CD14-positive monocyte (primary cell): ENCODE measurements around the gene HCRT. TPM values are rescaled to one million over a fixed set of nuclear protein-coding genes. Genes with fewer than 3 reads are reported as not detected.

Source experiments
- DNase-seq, 3 donors: peaks; one replicate each; pipeline ENCODE4 v3.0.0-alpha.2; 2011 to 2022
- H2AFZ ChIP-seq: 2 replicates; pipeline ENCODE4 v1.6.0; 2012; ENCODE audit warnings: mild to moderate bottlenecking, low read depth, low read length, inconsistent platforms; ENCODE audit not compliant: insufficient read depth, poor library complexity, severe bottlenecking
- H3K27ac ChIP-seq, 2 donors: 1 replicate in 1 of 2; 2 replicates in 1 of 2; pipeline ENCODE4 v1.5.1; 2012 to 2013; ENCODE audit warnings: low read length in 2 of 2, control low read depth in 1 of 2, inconsistent platforms in 1 of 2, low read depth in 1 of 2, mild to moderate bottlenecking in 1 of 2
- H3K27me3 ChIP-seq, 2 donors: one replicate each; pipeline versions ENCODE4 v1.6.0 to v1.6.1; 2011 to 2013; ENCODE audit warnings: low read length in 2 of 2; ENCODE audit not compliant: control insufficient read depth in 2 of 2, insufficient read depth in 2 of 2
- H3K36me3 ChIP-seq, 2 donors: replicated peaks in 1 of 2; 1 replicate in 1 of 2; 2 replicates in 1 of 2; pipeline versions ENCODE4 v1.5.1 to v1.6.1; 2012 to 2013; ENCODE audit warnings: low read length in 2 of 2, control low read depth in 1 of 2, inconsistent platforms in 1 of 2, mild to moderate bottlenecking in 1 of 2; ENCODE audit not compliant: insufficient read depth in 2 of 2, control insufficient read depth in 1 of 2
- H3K4me1 ChIP-seq, 2 donors: 1 replicate in 1 of 2; 2 replicates in 1 of 2; pipeline versions ENCODE4 v1.5.1 to v1.6.1; 2012 to 2013; ENCODE audit warnings: low read length in 2 of 2, control low read depth in 1 of 2, inconsistent platforms in 1 of 2, mild to moderate bottlenecking in 1 of 2, moderate library complexity in 1 of 2; ENCODE audit not compliant: insufficient read depth in 2 of 2, control insufficient read depth in 1 of 2
- H3K4me2 ChIP-seq: replicated peaks from 2 replicates; pipeline ENCODE3; 2012; ENCODE audit warnings: low read length, moderate library complexity, mild to moderate bottlenecking; ENCODE audit not compliant: poor library complexity, severe bottlenecking; ENCODE audit errors: extremely low read depth
- H3K4me3 ChIP-seq, 3 experiments: fragments of 200-600 bp in 1 of 3; sonication (generic) in 1 of 3; replicated peaks in 1 of 3; 1 replicate in 2 of 3; 2 replicates in 1 of 3; pipeline ENCODE4 v1.5.1; 2011 to 2013; ENCODE audit warnings: low read length in 3 of 3, mild to moderate bottlenecking in 3 of 3, control low read depth in 2 of 3, low read depth in 2 of 3, inconsistent platforms in 1 of 3, moderate library complexity in 1 of 3
- H3K79me2 ChIP-seq: 2 replicates; pipeline ENCODE4 v1.6.0; 2012; ENCODE audit warnings: mild to moderate bottlenecking, control low read depth, inconsistent platforms, low read length, moderate library complexity; ENCODE audit not compliant: insufficient read depth
- H3K9ac ChIP-seq: 2 replicates; pipeline ENCODE4 v1.6.0; 2017; ENCODE audit warnings: low read length, mild to moderate bottlenecking; ENCODE audit not compliant: insufficient read depth, poor library complexity, severe bottlenecking
- H3K9me3 ChIP-seq, 2 donors: replicated peaks in 1 of 2; 1 replicate in 1 of 2; 2 replicates in 1 of 2; pipeline versions ENCODE4 v1.5.1 to v1.6.1; 2012 to 2013; ENCODE audit warnings: low read length in 2 of 2, control low read depth in 1 of 2; ENCODE audit not compliant: control insufficient read depth in 1 of 2, insufficient read depth in 1 of 2
- H4K20me1 ChIP-seq: 2 replicates; pipeline ENCODE4 v1.6.0; 2012; ENCODE audit warnings: mild to moderate bottlenecking, low read length, control low read depth, moderate library complexity; ENCODE audit not compliant: insufficient read depth
- H3K27ac Mint-ChIP-seq, 7 donors: one replicate each; pipeline ENCODE4 v1.8.0; 2020; ENCODE audit warnings: mild to moderate bottlenecking in 7 of 7, mixed read lengths in 7 of 7, moderate library complexity in 6 of 7, inconsistent platforms in 2 of 7
- H3K27me3 Mint-ChIP-seq, 3 donors: one replicate each; pipeline ENCODE4 v1.8.0; 2021 to 2022; ENCODE audit warnings: low read depth in 3 of 3, mild to moderate bottlenecking in 3 of 3, mixed read lengths in 3 of 3, moderate library complexity in 3 of 3, inconsistent platforms in 1 of 3
- H3K36me3 Mint-ChIP-seq, 2 donors: one replicate each; pipeline ENCODE4 v1.8.0; 2020; ENCODE audit warnings: mixed read lengths in 2 of 2, inconsistent platforms in 1 of 2, mild to moderate bottlenecking in 1 of 2
- H3K4me1 Mint-ChIP-seq: one replicate; pipeline ENCODE4 v1.8.0; 2020; ENCODE audit warnings: mild to moderate bottlenecking, mixed read lengths
- H3K4me3 Mint-ChIP-seq, 2 donors: one replicate each; pipeline ENCODE4 v1.8.0; 2020; ENCODE audit warnings: mild to moderate bottlenecking in 2 of 2, mixed read lengths in 2 of 2, moderate library complexity in 1 of 2
- H3K9me3 Mint-ChIP-seq, 7 donors: one replicate each; pipeline ENCODE4 v1.8.0; 2020 to 2022; ENCODE audit warnings: mixed read lengths in 7 of 7, mild to moderate bottlenecking in 6 of 7, moderate library complexity in 6 of 7, inconsistent platforms in 2 of 7
- CTCF ChIP-seq: fragments of 200-600 bp; IDR thresholded peaks from one replicate; pipeline ENCODE4 v1.8.0; 2022; ENCODE audit warnings: antibody characterized with exemption, mild to moderate bottlenecking
- WGBS: methylation state at CpG from one replicate; pipeline ENCODE4 v1.1.5; 2013; ENCODE audit warnings: missing lambda C conversion rate; ENCODE audit not compliant: insufficient coverage; 5-methylcytosine and 5-hydroxymethylcytosine counted together
- intact Hi-C, 2 donors: fragments of 100-400 bp; cut with micrococcal nuclease; formaldehyde crosslinking; loops; one replicate each; pipeline versions ENCODE4 v1.15.0 to v1.15.1; 2023
- polyA plus RNA-seq, 3 donors: library from polyadenylated mRNA; depleted of rRNA in 1 of 3; unstranded in 2 of 3; stranded (reverse) in 1 of 3; fragments of 300-500 nt in 2 of 3; fragments of >200 nt in 1 of 3; fragmentation: Illumina TruSeq in 2 of 3; gene quantifications; 1 replicate in 2 of 3; 2 replicates in 1 of 3; pipeline ENCODE4 v1.2.3, GENCODE V29; 2012 to 2021

The HCRT gene
- polyA plus RNA-seq, 3 donors, result not detected

- Histone ChIP-seq H3K27me3 (peaks cover 8 to 39% of the 10 kb centered on the region in 2 donors), H3K4me2 (peak overlapping the region; percentile 77), H3K79me2 (no peaks in the 10 kb centered on the region), H3K4me1 (peaks cover 55 to 61% of the 10 kb centered on the region in 2 donors), H3K9ac (no peak overlapping the region), H3K9me3 (peaks cover 0 to 14% of the 10 kb centered on the region in 2 donors), H3K36me3 (no peaks in the 10 kb centered on the region), H3K27ac (no peak overlapping the region), H4K20me1 (peaks cover 3% of the 10 kb centered on the region), H3K4me3 (peak overlapping the region in 1 of 3 experiments; percentile 71), H2AFZ (peak overlapping the region; percentile 30)
- 1% methylated on average over 27 of the region's 33 CpGs for WGBS
- peaks cover 36 to 44% (median 38%) of the 10 kb centered on the region in 3 donors for H3K27me3 Mint-ChIP-seq
- H3K36me3 Mint-ChIP-seq, result peaks cover 0 to 3% of the 10 kb centered on the region in 2 donors
- peak overlapping the region in 1 of 2 donors; percentile 82 for H3K4me3 Mint-ChIP-seq
- intact Hi-C loops, result loop anchor here in 1 of 2 donors (10.0 kb wide), 1 partner anchor 156 kb away; the partner anchor contains the start of gene NKIRAS2
- peaks cover 0 to 14% (median 8%) of the 10 kb centered on the region in 7 donors for H3K9me3 Mint-ChIP-seq
- peak in 1 of 3 donors; percentile 11 for DNase-seq
- TF ChIP-seq CTCF, result no peak
- H3K27ac Mint-ChIP-seq, result peak overlapping the region in 1 of 7 donors; percentile 22
- peaks cover 51% of the 10 kb centered on the region for H3K4me1 Mint-ChIP-seq
Observed at GRCh38 chr17:42180411-42180921, 4.8 kb downstream of the HCRT start.

DNA sequence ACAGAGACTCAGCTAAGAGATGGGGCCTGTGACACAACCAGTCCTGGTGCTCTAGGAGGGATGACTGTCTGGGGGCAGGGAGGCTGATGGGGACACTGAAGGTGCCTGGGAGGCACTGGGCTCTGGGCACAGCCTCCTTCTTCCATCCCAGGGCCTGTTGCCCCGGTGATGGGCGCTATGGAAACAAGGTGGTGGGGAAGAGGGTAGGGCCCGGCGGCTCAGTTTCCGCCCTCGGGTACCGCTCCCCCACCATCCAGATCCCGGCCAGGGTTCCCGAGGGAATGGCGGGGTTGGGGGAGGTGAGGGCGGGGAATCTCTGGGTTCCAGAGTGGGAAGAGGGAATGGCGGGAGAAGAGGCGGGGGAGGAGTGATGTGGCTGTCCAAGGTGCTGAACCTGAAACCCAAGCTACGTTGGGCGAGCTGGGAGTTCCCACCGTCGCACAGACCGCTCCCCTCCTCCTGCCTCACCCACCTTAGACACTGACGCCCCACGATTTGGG, 5.3 kb downstream of the HCRT start:
- H3K36me3 Mint-ChIP-seq, result peaks cover 0 to 3% of the 10 kb centered on the region in 2 donors
- intact Hi-C loops, result loop anchor here in 1 of 2 donors (10.0 kb wide), 1 partner anchor 155 kb away; the partner anchor contains the start of gene NKIRAS2
- H3K79me2 ChIP-seq, result no peaks in the 10 kb centered on the region
- H3K9me3 Mint-ChIP-seq, result peaks cover 0 to 14% (median 8%) of the 10 kb centered on the region in 7 donors
- TF ChIP-seq CTCF, result no peak
- H3K9me3 ChIP-seq, result peaks cover 0 to 14% of the 10 kb centered on the region in 2 donors
- no peak overlapping the region for H3K4me2 ChIP-seq
- no peak overlapping the region for H3K27ac ChIP-seq
- H3K36me3 ChIP-seq, result no peaks in the 10 kb centered on the region
- peak overlapping the region in 1 of 2 donors; percentile 82 for H3K4me3 Mint-ChIP-seq
- whole genome bisulfite sequencing, result 3% methylated on average over 5 of the region's 20 CpGs
- peaks cover 46% of the 10 kb centered on the region for H3K4me1 Mint-ChIP-seq
- DNase-seq, result peak in 1 of 3 donors; percentile 18
- peaks cover 37 to 46% (median 43%) of the 10 kb centered on the region in 3 donors for H3K27me3 Mint-ChIP-seq
- no peak overlapping the region for H2AFZ ChIP-seq
- H3K9ac ChIP-seq, result no peak overlapping the region
- H3K4me3 ChIP-seq, result no peak overlapping the region
- H3K27ac Mint-ChIP-seq, result peak overlapping the region in 1 of 7 donors; percentile 22
- H3K27me3 ChIP-seq, result peaks cover 8 to 39% of the 10 kb centered on the region in 2 donors
- peaks cover 3% of the 10 kb centered on the region for H4K20me1 ChIP-seq
- peaks cover 50 to 56% of the 10 kb centered on the region in 2 donors for H3K4me1 ChIP-seq
